HFF-Myc (cell line): ENCODE measurements around the gene PIGH.
"Not testable (repeated sequence)": the region's sequence is repeated elsewhere in the genome, so short reads cannot be mapped to it uniquely, and the experiment has no call there.

Source experiments
- DNase-seq: peaks from one replicate; pipeline ENCODE4 v3.0.0-alpha.2; 2011; ENCODE audit warnings: low read depth; ENCODE audit errors: extremely low read depth
- H3K4me3 ChIP-seq: replicated peaks from 2 replicates; pipeline ENCODE4 v1.5.1; 2011; ENCODE audit warnings: low read depth, mild to moderate bottlenecking, control low read depth, low read length
- TF ChIP-seq, protein P1 (sequence below): IDR thresholded peaks from 2 replicates; pipeline ENCODE4 v1.5.1; 2012; ENCODE audit warnings: mild to moderate bottlenecking, low read depth, low read length, control low read depth; ENCODE audit errors: missing control alignments

Gene PIGH

DNA sequence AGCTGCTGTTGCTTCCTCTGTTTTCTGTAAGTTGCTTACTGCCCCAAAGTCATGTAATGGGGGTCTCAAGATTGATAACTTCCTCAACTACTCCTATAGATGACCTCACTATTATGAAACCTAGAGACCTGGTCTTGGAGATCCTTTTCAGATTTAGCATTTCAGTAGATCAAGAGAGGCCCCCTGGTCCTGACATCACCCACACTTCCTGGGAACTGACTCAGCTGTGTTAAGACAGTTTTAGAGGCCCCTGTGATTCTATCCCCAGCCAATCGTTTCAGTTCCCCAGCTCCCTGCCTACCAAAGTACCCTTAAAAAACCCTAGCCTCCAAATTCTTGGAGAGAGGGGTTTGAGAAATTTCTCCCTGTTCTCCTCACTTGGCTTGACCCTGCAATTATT lies 10.4 kb upstream of the PIGH start:
- TF ChIP-seq, protein P1, sequence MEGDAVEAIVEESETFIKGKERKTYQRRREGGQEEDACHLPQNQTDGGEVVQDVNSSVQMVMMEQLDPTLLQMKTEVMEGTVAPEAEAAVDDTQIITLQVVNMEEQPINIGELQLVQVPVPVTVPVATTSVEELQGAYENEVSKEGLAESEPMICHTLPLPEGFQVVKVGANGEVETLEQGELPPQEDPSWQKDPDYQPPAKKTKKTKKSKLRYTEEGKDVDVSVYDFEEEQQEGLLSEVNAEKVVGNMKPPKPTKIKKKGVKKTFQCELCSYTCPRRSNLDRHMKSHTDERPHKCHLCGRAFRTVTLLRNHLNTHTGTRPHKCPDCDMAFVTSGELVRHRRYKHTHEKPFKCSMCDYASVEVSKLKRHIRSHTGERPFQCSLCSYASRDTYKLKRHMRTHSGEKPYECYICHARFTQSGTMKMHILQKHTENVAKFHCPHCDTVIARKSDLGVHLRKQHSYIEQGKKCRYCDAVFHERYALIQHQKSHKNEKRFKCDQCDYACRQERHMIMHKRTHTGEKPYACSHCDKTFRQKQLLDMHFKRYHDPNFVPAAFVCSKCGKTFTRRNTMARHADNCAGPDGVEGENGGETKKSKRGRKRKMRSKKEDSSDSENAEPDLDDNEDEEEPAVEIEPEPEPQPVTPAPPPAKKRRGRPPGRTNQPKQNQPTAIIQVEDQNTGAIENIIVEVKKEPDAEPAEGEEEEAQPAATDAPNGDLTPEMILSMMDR = no peak
- no peak for DNase-seq
- no peak overlapping the region for H3K4me3 ChIP-seq

DNA sequence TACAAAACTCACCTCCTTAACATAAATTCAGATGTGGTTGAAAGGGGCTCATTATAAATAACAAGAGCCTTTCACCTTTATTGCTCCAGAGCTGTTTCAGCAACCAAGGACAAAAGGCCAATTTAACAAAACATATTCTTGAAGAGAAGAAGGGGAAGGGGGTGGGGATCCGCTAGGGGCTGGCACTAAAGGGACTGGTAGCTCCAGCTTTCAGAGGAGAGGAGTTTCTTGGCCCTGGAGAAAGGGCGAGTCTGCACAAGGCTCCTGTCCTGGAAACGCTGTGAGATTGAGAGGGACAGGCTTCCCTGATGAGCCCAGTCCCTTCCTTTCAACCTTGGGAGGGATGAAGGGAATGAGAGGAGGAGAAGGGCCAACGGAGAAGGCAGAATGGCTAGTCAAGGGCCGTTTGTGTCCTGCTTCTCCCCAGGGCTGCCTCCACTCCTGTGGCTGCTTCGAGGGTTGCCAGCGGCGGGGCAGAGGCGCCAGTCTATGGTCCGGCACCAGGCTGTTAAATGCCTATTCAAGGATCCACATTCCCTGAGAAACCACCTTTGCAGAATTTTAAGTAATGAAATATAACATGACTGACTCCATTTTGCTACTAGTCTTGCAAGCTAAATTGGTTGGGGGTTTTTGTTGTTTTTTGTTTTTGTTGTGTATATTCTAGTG lies 9.7 kb upstream of the PIGH start:
- DNase-seq = no peak
- TF ChIP-seq, protein P1 = no peak
- H3K4me3 ChIP-seq = no peak overlapping the region

DNA sequence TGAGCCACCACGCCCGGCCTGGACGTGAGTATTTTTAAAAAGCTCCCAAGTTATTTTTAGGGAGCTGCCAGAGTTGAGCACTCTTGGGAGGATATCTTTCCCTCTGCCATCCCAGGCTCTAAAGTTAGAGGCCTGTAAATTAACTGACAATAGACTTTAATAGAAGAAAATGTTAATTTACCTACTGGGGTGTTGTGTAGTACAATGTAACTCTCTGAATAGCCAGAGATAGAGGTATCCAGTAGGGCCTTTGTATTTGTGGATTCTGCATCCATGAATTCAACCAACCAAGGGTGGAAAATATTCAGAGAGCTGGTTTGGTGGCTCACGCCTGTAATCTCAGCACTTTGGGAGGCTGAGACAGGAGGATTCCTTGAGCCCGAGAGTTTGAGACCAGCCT lies 7.6 kb upstream of the PIGH start:
- TF ChIP-seq, protein P1 = no peak
- no peak for DNase-seq
- no peak overlapping the region for H3K4me3 ChIP-seq

DNA sequence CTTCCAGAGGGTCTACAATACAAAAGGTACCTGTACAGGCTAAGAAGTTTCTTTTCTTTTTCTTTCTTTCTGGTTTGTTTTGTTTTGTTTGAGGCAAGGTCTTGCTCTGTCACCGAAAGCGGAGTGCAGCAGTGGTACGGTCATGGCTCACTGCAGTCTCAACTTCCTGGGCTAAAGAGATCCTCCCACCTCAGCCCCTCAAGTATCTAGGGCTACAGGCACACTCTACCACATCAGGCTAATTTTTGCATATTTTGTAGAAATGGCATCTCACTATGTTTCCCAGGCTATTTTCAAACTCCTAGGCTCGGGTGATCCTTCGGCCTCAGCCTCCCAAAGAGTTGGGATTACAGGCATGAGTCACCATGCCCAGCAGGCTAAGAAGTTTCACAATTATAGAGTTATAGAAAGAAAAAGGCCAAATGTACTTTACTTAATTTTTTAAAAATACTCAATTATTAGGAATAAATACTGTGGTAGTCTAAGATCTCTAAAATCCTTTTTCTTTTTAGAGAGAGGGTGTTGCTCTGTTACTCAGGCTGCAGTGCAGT lies 3.0 kb upstream of the PIGH start:
- TF ChIP-seq, protein P1 = no peak
- H3K4me3 ChIP-seq = no peak overlapping the region
- DNase-seq = no peak

DNA sequence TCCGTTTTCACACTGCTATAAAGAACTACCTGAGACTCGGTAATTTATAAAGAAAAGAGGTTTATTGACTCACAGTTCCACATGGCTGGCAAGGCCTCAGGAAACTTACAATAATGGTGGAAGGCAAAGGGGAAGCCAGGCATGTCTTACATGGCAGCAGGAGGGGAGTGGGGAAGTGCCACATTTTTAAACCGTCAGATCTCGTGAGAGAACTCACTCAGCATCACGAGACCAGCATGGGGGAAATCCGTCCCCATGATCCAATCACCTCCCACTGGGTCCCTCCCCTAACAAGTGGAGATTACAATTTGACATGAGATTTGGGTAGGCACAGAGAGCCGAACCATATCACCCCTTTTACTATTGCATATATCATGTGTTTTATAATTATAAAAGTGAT lies 2.0 kb upstream of the PIGH start:
- no peak overlapping the region for H3K4me3 ChIP-seq
- TF ChIP-seq, protein P1 = no peak
- no peak for DNase-seq

DNA sequence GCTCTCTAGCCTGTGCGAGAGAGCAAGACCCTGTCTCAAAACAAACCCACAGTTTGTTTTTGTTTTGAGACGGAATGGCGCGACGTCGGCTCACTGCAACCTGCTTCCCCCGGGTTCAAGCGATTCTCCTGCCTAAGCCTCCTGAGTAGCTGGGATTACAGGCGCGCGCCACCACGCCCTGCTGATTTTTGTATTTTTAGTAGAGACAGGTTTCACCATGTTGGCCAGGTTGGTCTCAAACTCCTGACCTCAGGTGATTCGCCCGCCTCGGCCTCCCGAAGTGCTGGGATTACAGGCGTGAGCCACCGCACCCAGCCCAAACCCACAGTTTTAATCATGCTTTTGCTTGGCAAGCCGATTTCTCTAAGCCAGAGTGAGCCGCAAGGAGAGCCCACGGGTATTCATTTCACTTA lies 500 bp upstream of the PIGH start:
- H3K4me3 ChIP-seq = peak overlapping the region; percentile 60
- not testable (repeated sequence) for DNase-seq

DNA sequence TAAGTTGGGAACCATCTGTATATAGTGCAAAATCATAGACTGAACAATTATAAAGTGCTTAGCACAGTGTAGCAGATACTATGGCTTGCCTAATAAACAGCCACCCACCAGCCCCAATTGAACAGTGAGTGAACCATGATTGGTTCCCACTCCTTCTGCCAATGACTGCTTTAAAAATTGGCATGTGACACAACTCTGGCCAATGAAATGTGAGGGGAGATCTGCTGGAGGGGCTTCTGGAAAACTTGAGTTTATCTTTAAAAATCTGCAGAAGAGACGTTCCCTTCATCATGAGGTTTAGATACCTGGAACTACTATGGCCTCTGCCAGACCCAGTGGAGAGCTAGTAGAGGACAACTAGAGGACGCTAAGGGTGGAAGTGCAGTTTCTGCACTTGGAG lies 4.7 kb downstream of the PIGH start:
- DNase-seq = no peak
- no peak overlapping the region for H3K4me3 ChIP-seq
- TF ChIP-seq, protein P1 = no peak

DNA sequence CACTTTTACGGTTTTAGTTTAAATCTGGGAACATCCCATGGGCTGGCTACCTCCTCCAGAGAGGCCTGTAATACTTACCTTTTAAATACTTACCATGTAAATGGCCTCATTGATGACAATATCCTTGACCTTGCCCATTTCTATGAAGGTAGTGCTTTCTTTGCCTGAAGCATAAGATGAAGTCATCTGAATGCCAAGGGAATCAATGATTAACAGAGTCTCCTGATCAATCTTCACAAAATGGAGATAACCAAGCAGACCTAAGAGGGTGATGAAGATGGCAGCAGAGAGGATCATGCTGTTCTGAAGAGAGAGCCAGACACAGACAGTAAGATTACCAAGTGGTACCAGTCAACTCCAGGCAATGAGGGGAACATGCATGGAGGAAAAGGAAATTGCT lies 6.4 kb downstream of the PIGH start:
- H3K4me3 ChIP-seq, DNase-seq: not testable (repeated sequence)
